BJ (cell line): ENCODE data around the gene SMURF1. TPM values are rescaled to one million over a fixed set of nuclear protein-coding genes. Genes with fewer than 3 reads are reported as not detected.

ENCODE experiments used
- CTCF ChIA-PET: fragments of 350-600 bp; formaldehyde crosslinking; extraction: SDS; loops from one replicate; lab custom pipeline; 2021; ENCODE audit warnings: antibody characterized with exemption, inconsistent platforms; lab: Yijun Ruan, JAX
- POLR2A ChIA-PET: fragments of 300-600 bp; sonication (Branson Sonifier 250); formaldehyde crosslinking; extraction: SDS; loops from one replicate; lab custom pipeline; 2021; ENCODE audit warnings: antibody characterized with exemption; lab: Charles Lee
- DNase-seq: peaks from one replicate; pipeline ENCODE4 v3.0.0-alpha.2; 2011; ENCODE audit warnings: low read depth
- H3K27me3 ChIP-seq: 2 replicates; pipeline ENCODE4 v1.6.0; 2011; ENCODE audit warnings: low read length; ENCODE audit not compliant: control insufficient read depth, insufficient read depth
- H3K36me3 ChIP-seq: 2 replicates; pipeline ENCODE4 v1.5.1; 2011; ENCODE audit warnings: low read length; ENCODE audit not compliant: control insufficient read depth, insufficient read depth
- H3K4me3 ChIP-seq: 2 replicates; pipeline ENCODE4 v1.5.1; 2011; ENCODE audit warnings: low read depth, mild to moderate bottlenecking, control low read depth, low read length
- polyA plus RNA-seq: library from polyadenylated mRNA; depleted of rRNA; stranded (reverse); fragments of >200 nt; gene quantifications from 2 replicates; pipeline ENCODE4 v1.2.3, GENCODE V29; 2011
- TF ChIP-seq, protein P1 (sequence below): IDR thresholded peaks from 2 replicates; pipeline ENCODE4 v1.5.1; 2011; ENCODE audit warnings: low read depth, mild to moderate bottlenecking, control low read depth, inconsistent platforms, low read length, moderate library complexity; ENCODE audit not compliant: insufficient read depth

The SMURF1 gene
- polyA plus RNA-seq, 1 experiment, result 15.4 TPM

DNA sequence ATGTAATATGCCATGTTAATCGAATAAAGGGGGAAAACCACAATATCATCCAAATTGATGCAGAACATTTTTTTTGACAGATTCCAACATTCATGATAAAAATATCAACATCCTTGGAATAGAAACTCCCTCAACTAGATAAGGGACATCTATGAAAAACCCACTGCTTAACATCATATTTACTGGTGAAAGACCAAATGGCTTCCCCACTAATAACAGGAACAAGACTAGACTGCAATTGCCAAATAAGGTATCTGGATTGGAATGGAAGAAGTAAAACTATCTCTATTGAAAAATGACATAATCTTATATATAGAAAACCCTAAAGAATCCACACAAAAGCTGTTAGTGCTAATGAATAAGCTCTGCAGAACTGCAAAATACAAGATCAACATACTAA lies 27.8 kb downstream of the SMURF1 start:
- ChIA-PET POLR2A (no interaction called here), CTCF (no interaction called here)
- DNase-seq, result no peak
- Histone ChIP-seq H3K36me3 (no peaks in the 10 kb centered on the region), H3K27me3 (no peaks in the 10 kb centered on the region), H3K4me3 (no peak overlapping the region)
- TF ChIP-seq, protein P1, sequence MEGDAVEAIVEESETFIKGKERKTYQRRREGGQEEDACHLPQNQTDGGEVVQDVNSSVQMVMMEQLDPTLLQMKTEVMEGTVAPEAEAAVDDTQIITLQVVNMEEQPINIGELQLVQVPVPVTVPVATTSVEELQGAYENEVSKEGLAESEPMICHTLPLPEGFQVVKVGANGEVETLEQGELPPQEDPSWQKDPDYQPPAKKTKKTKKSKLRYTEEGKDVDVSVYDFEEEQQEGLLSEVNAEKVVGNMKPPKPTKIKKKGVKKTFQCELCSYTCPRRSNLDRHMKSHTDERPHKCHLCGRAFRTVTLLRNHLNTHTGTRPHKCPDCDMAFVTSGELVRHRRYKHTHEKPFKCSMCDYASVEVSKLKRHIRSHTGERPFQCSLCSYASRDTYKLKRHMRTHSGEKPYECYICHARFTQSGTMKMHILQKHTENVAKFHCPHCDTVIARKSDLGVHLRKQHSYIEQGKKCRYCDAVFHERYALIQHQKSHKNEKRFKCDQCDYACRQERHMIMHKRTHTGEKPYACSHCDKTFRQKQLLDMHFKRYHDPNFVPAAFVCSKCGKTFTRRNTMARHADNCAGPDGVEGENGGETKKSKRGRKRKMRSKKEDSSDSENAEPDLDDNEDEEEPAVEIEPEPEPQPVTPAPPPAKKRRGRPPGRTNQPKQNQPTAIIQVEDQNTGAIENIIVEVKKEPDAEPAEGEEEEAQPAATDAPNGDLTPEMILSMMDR, result no peak

DNA sequence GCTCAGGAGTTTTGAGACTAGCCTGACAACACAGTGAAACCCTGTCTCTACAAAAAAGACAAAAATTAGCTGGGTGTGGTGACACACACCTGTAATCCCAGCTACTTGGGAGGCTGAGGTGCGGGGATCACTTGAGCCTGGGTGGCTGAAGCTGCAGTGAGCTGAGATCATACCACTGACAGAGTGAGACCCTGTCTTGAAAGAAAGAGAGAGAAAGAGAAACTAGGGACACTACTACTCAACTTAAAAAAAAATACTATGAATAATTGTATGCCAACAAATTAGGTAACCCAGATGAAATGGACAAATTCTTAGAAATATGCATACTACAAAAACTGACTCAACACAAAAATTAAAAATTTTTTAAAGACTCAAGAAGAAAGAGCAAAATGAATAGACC lies 28.5 kb downstream of the SMURF1 start:
- TF ChIP-seq, protein P1, result no peak
- Histone ChIP-seq H3K36me3 (no peaks in the 10 kb centered on the region), H3K27me3 (no peaks in the 10 kb centered on the region), H3K4me3 (no peak overlapping the region)
- DNase-seq, result no peak
- POLR2A ChIA-PET, result no interaction called here
- CTCF ChIA-PET, result no interaction called here

DNA sequence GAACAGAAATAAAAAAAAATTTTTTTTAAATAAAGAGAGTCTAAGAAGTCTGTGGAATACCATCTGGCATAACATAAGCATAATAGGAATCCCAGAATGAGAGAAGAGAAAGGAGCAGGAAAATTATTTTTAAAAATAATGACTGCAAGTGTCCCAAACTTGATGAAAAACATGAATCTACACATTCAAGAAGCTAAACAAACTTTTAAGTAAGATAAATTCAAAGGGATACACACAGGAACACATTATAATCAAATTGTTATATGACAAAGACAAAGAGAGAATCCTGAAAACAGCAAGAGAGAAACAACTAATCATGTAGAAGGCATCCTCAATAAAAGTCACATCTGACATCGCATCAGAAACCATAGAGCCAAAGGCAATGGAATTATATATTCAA lies 30.9 kb downstream of the SMURF1 start:
- CTCF ChIA-PET, result interaction anchor here (0.9 kb wide), 1 partner anchor 11 kb away, joined by 4 read pairs; no protein-coding TSS in a partner anchor

DNA sequence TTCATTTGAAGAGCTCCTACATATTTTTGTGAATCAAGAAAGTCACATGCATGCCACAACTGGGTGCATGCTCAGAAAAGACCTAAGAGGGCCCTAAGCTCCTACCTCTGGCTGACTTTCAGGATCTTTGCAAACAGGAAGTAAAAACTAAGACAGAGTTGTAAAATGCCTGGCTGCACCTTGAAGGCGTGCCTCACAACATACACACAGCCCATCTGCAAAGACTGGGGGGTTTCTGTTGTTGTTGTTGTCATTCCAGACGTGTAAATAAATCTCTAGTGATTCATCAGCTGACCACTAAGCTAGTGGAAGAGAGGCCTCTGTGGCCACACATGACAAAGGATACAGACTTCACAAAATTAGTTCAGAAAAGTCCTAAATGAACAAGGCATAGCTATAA lies 31.8 kb downstream of the SMURF1 start:
- Histone ChIP-seq H3K36me3 (no peaks in the 10 kb centered on the region), H3K27me3 (no peaks in the 10 kb centered on the region), H3K4me3 (no peak overlapping the region)
- no peak for DNase-seq
- CTCF ChIA-PET, result interaction anchor here (2.0 kb wide), 1 partner anchor 12 kb away, joined by 7 read pairs; no protein-coding TSS in a partner anchor
- POLR2A ChIA-PET, result interaction anchor here (1.1 kb wide), 1 partner anchor 8 kb away, joined by 4 read pairs; no protein-coding TSS in a partner anchor
- TF ChIP-seq, protein P1, result no peak

More for the DNA sequence above, 30.9 kb downstream of the SMURF1 start:
- Histone ChIP-seq H3K36me3 (no peaks in the 10 kb centered on the region), H3K4me3 (no peak overlapping the region), H3K27me3 (no peaks in the 10 kb centered on the region)
- TF ChIP-seq, protein P1, result no peak
- no peak for DNase-seq
- POLR2A ChIA-PET, result no interaction called here

DNA sequence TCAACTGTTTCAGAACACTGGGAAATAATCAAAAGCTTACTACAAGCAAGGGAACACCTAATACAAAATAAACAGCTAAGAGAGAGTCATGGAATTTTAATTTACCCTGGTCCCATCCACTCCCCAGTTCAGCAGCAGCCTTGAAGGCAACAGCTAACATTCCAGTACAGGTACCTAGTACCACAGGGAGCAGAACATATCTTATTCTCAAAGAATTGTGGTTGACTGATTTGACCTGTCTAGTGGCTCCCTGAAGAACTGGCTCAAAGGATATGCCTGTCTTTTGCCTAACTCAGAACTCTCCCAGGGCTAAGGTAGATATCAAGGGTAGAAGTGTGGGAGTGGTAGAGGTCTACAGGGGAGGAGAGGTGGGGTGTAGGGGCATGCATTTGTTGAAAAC lies 32.3 kb downstream of the SMURF1 start:
- Histone ChIP-seq H3K27me3 (no peaks in the 10 kb centered on the region), H3K4me3 (no peak overlapping the region), H3K36me3 (no peaks in the 10 kb centered on the region)
- ChIA-PET POLR2A (interaction anchor here (1.1 kb wide), 1 partner anchor 9 kb away, joined by 4 read pairs; no protein-coding TSS in a partner anchor), CTCF (interaction anchor here (2.0 kb wide), 1 partner anchor 12 kb away, joined by 7 read pairs; no protein-coding TSS in a partner anchor)
- DNase-seq, result no peak
- TF ChIP-seq, protein P1, result no peak
